GM12878 (cell line): ENCODE measurements around the gene RWDD2A. TPM values are rescaled to one million over a fixed set of nuclear protein-coding genes. Genes with fewer than 3 reads are reported as not detected.

Source experiments
- ATAC-seq: fragments of 200-7000 bp; cut with Tn5 transposase; 3 replicates; pipeline ENCODE4 v1.9.1; 2020; ENCODE audit warnings: mild to moderate bottlenecking, moderate library complexity
- BruUV-seq: library from RNA; stranded (reverse); fragments of 400-500 nt; replicated peaks from 2 replicates; lab custom pipeline; 2021; lab: Mats Ljungman, UMichigan
- CTCF ChIA-PET: fragments of 300-600 bp; sonication (Branson Sonifier 250); formaldehyde crosslinking; extraction: SDS; loops from one replicate; lab custom pipeline; 2021; ENCODE audit warnings: inconsistent platforms; lab: Yijun Ruan, JAX
- POLR2A ChIA-PET: fragments of 350-600 bp; formaldehyde crosslinking; extraction: SDS; loops from one replicate; lab custom pipeline; 2021; ENCODE audit warnings: inconsistent platforms; lab: Charles Lee
- RAD21 ChIA-PET: fragments of 300-600 bp; sonication (Branson Sonifier 250); formaldehyde crosslinking; loops from one replicate; lab custom pipeline; 2023; ENCODE audit warnings: antibody characterized with exemption; ENCODE audit not compliant: unreplicated experiment; lab: Charles Lee
- SMC1A ChIA-PET: fragments of 300-600 bp; sonication (Branson Sonifier 250); formaldehyde crosslinking; loops from one replicate; lab custom pipeline; 2023; ENCODE audit not compliant: unreplicated experiment, uncharacterized antibody; lab: Charles Lee
- DNase-seq: peaks from one replicate; pipeline ENCODE4 v3.0.0-alpha.2; 2011; ENCODE audit warnings: low read depth, low spot score
- FAIRE-seq: peaks from 3 replicates; lab custom pipeline; 2011; peaks lifted over from hg19 to GRCh38; lab: Jason Lieb, UNC
- H2AFZ ChIP-seq: 2 replicates; pipeline ENCODE4 v1.6.0; 2011; ENCODE audit warnings: low read depth, low read length, control low read depth; ENCODE audit not compliant: control insufficient read depth
- H3K27ac ChIP-seq: 2 replicates; pipeline ENCODE4 v1.5.1; 2011; ENCODE audit warnings: control low read depth; ENCODE audit not compliant: control insufficient read depth, insufficient read depth
- H3K27me3 ChIP-seq, 2 experiments: replicated peaks in 1 of 2; 2 replicates each; pipeline versions ENCODE4 v1.6.0 to v1.6.1; 2011; ENCODE audit warnings: low read length in 1 of 2; ENCODE audit not compliant: control insufficient read depth in 2 of 2, insufficient read depth in 2 of 2
- H3K36me3 ChIP-seq, 2 experiments: 2 replicates each; pipeline ENCODE4 v1.5.1; 2011; ENCODE audit warnings: low read length in 1 of 2; ENCODE audit not compliant: control insufficient read depth in 2 of 2, insufficient read depth in 2 of 2
- H3K4me1 ChIP-seq: 2 replicates; pipeline ENCODE4 v1.6.1; 2011; ENCODE audit warnings: mild to moderate bottlenecking, low read length, moderate library complexity, mixed read lengths; ENCODE audit not compliant: control insufficient read depth, insufficient read depth
- H3K4me2 ChIP-seq: 2 replicates; pipeline ENCODE4 v1.6.0; 2011; ENCODE audit warnings: control low read depth; ENCODE audit not compliant: control insufficient read depth, insufficient read depth
- H3K4me3 ChIP-seq: fragments of 200-600 bp; sonication (generic); 2 replicates; pipeline ENCODE4 v1.5.1; 2016
- H3K79me2 ChIP-seq: 2 replicates; pipeline ENCODE4 v1.6.0; 2011; ENCODE audit warnings: low read length; ENCODE audit not compliant: control insufficient read depth, insufficient read depth
- H3K9ac ChIP-seq: 2 replicates; pipeline ENCODE4 v1.8.0; 2011; ENCODE audit warnings: low read length, control low read depth, mixed read lengths; ENCODE audit not compliant: control insufficient read depth, insufficient read depth
- H3K9me3 ChIP-seq: replicated peaks from 3 replicates; pipeline ENCODE4 v1.5.1; 2011; ENCODE audit warnings: mild to moderate bottlenecking, low read length; ENCODE audit not compliant: control insufficient read depth, insufficient read depth
- H4K20me1 ChIP-seq: 2 replicates; pipeline ENCODE4 v1.6.0; 2011; ENCODE audit not compliant: control insufficient read depth, insufficient read depth
- CTCF ChIP-seq, 3 experiments: IDR thresholded peaks in 2 of 3; conservative IDR thresholded peaks in 1 of 3; 2 replicates each; pipeline ENCODE4 v1.5.1; 2011; ENCODE audit warnings: low read depth in 3 of 3, low read length in 3 of 3, mild to moderate bottlenecking in 3 of 3, control low read depth in 2 of 3, moderate library complexity in 2 of 3, inconsistent platforms in 1 of 3, mixed read lengths in 1 of 3; ENCODE audit not compliant: control insufficient read depth in 2 of 3, insufficient read depth in 1 of 3; ENCODE audit errors: extremely low read depth in 1 of 3
- E2F4 ChIP-seq: IDR thresholded peaks from 2 replicates; pipeline ENCODE4 v1.6.1; 2012; ENCODE audit warnings: low read depth, low read length, improper control_type of control experiment
- NRF1 ChIP-seq: conservative IDR thresholded peaks from 2 replicates; pipeline ENCODE4 v1.6.1; 2011; ENCODE audit warnings: mild to moderate bottlenecking, low read depth, low read length, improper control_type of control experiment
- RAD21 ChIP-seq: IDR thresholded peaks from 2 replicates; pipeline ENCODE4 v1.6.1; 2011; ENCODE audit warnings: mild to moderate bottlenecking, low read depth, low read length, moderate library complexity; ENCODE audit not compliant: insufficient read depth
- SMC3 ChIP-seq: IDR thresholded peaks from 2 replicates; pipeline ENCODE4 v1.6.1; 2011; ENCODE audit warnings: low read length, improper control_type of control experiment, borderline replicate concordance
- TAF1 ChIP-seq: IDR thresholded peaks from 2 replicates; pipeline ENCODE4 v1.6.1; 2011; ENCODE audit warnings: mild to moderate bottlenecking, low read depth, low read length, borderline replicate concordance
- ZSCAN29 ChIP-seq: fragments of 450-650 bp; IDR thresholded peaks from 2 replicates; pipeline ENCODE4 v1.6.1; 2017; ENCODE audit warnings: mild to moderate bottlenecking, moderate library complexity
- WGBS: methylation state at CpG from one replicate; pipeline ENCODE4 v1.1.6; 2016; ENCODE audit warnings: low lambda C conversion rate; ENCODE audit not compliant: insufficient replicate concordance, insufficient coverage; ENCODE audit errors: missing lambda C conversion rate; 5-methylcytosine and 5-hydroxymethylcytosine counted together
- in situ Hi-C: fragments of 300-500 bp; cut with MboI; formaldehyde crosslinking; loops from 9 replicates; pipeline ENCODE4 v1.14.3; 2018; ENCODE audit warnings: mixed read lengths
- intact Hi-C: fragments of 100-400 bp; cut with micrococcal nuclease; formaldehyde crosslinking; loops from one replicate; pipeline ENCODE4 v1.14.2; 2022; ENCODE audit not compliant: unreplicated experiment
- polyA plus RNA-seq, 11 experiments: library from polyadenylated mRNA; depleted of rRNA in 4 of 11; unstranded in 6 of 11; stranded (reverse) in 5 of 11; fragments of >200 nt; fragmentation: Nextera tagmentation in 4 of 11; fragmentation: Illumina TruSeq in 1 of 11; extraction: Ambion mirVana in 4 of 11; extraction: Trizol in 1 of 11; gene quantifications; 1 replicate in 1 of 11; 2 replicates in 10 of 11; pipeline versions ENCODE4 v1.2.1 to v1.2.3, GENCODE V29; 2011 to 2016; ENCODE audit warnings: inconsistent platforms in 2 of 11, missing spikeins in 2 of 11, low read depth in 1 of 11
- total RNA-seq, 4 experiments: library from RNA; depleted of rRNA in 3 of 4; stranded (reverse); fragments of >200 nt in 3 of 4; fragmentation: Illumina TruSeq in 1 of 4; extraction: Trizol in 1 of 4; gene quantifications; 2 replicates each; pipeline versions ENCODE4 v1.2.1 to v1.2.3, GENCODE V29; 2013 to 2021

RWDD2A gene
- total and polyA plus RNA-seq, 10 of the 15 experiments (the other 5 are each of a cell fraction or from before 2014, with no cell fraction given) = 2.3 to 4.6 (median 2.9) TPM

DNA sequence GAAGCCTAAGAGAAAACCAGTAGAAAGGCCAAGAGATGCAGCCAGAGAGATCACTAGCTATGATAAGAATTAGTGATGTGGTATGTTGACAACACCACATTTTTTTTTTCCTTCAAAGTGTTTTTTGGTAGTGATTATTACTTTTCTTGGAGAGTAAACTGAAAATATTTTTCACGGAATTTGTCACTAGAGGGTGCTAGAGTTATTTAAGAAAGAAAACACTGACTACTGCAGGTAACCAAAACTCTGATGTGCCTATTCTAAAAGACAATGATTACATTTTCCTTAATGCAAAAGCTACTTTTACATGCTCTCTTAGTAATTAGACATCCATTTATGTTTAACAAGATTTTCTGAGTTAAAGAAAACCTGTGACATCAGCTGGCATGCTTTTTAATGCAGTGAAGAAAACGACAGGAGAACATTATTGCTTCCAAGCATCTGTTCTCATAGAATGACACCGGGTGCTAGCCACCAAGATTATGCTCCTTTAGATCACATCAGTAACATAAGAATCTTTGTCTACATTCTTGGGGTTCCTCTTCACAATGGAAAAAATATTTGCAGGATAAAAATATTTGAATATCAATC, 28.8 kb downstream of the RWDD2A start:
- Histone ChIP-seq H3K79me2 (no peaks in the 10 kb centered on the region), H3K9ac (no peak overlapping the region), H3K4me1 (no peaks in the 10 kb centered on the region), H3K27ac (no peak overlapping the region), H3K4me2 (no peak overlapping the region), H4K20me1 (no peaks in the 10 kb centered on the region), H3K4me3 (no peak overlapping the region), H3K27me3 (no peaks in the 10 kb centered on the region), H2AFZ (no peak overlapping the region), H3K9me3 (no peaks in the 10 kb centered on the region), H3K36me3 (no peaks in the 10 kb centered on the region; a peak in 1 of 4 replicates)
- no TSS peak for BruUV-seq
- ChIA-PET POLR2A (no interaction called here), SMC1A (interaction anchor here (1.0 to 10.5 kb wide), 24 partner anchors 9 to 375 kb away, joined by 3 to 277 read pairs (median 4); partner anchors contain the start of genes DOP1A, ME1, PRSS35 and UBE3D), CTCF (interaction anchor here (0.8 to 19.5 kb wide), 33 partner anchors 9 to 955 kb away, joined by 3 to 635 read pairs (median 4); partner anchors contain the start of genes DOP1A, PRSS35 and UBE3D), RAD21 (interaction anchor here (0.7 to 5.4 kb wide), 14 partner anchors 10 to 621 kb away, joined by 3 to 103 read pairs (median 3); partner anchors contain the start of genes DOP1A, PRSS35 and UBE3D)
- peak; percentile 95 for FAIRE-seq
- ATAC-seq = peak; percentile 65
- no peak for DNase-seq
- intact Hi-C loops (loop anchor here (1.0 to 10.0 kb wide), 3 partner anchors 192 to 373 kb away; no protein-coding TSS in a partner anchor), in situ Hi-C loops (loop anchor here (5.0 kb wide), 1 partner anchor 295 kb away; no protein-coding TSS in a partner anchor)
- TF ChIP-seq ZSCAN29 = no peak
- TF ChIP-seq TAF1 = no peak
- peak; percentile 32 to 61 (median 32); a peak in 2 of 6 replicates for TF ChIP-seq CTCF (IDR thresholded peaks at IDR 0.05 in 2 of 3, conservative IDR thresholded peaks at IDR 0.05 in 1 of 3; ENCODE audit: control insufficient read depth in 2 of 3, extremely low read depth in 1 of 3, insufficient read depth in 1 of 3, low read depth in 3 of 3, low read length in 3 of 3)
- TF ChIP-seq RAD21 = peak; percentile 74
- peak; percentile 71; the same call in 1 of the 2 replicates for TF ChIP-seq SMC3
- TF ChIP-seq E2F4 = no peak
- TF ChIP-seq NRF1 = no peak
- 31% methylated on average over 3 of the region's 3 CpGs for WGBS
